ENCODE results near the gene SNX3.

SNX3 gene

DNA sequence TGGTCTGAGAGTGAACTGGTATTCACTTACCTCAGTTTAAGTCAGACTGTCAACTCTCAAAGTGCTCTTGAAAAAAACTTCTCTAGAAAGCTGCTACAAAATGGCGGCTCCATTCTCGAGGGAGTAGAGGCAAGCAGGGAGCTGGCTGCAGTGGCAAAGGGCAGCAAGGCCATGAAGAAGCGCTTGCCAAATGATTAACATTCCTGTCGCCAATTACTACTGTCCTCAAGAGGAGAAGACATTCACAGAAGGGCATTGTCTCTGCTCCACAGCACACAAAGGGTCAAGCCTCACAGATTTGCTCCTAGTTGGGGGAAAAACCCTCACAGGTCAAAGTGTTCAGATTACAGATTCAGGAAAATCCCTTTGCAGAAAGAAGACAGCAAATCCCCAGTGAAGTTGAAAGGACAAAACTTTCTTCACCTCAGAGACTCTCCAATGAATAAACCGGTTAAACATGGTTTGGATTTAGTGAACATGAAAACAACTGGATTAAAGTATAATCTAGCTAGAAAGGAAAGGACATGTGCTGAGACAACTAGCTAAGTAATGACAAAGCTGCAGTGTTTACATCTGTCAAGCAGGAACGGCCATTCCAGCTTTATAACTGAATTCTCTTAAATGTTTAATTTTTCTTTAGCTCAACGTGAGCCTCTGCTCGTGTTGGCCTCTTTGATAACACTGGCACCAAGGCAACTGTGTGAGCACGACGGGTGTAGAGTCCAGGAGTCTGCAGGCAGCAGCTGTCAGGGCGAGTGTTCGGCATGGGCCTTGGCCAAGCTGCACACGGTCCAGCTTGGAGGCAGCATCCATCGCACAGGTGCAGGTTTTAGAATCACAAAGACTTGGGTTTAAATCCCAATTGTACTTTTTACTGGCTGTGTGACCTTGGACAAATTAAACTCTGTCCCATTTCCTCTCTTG lies 57.4 kb downstream of the SNX3 start:
- no peak for DNase-seq

DNA sequence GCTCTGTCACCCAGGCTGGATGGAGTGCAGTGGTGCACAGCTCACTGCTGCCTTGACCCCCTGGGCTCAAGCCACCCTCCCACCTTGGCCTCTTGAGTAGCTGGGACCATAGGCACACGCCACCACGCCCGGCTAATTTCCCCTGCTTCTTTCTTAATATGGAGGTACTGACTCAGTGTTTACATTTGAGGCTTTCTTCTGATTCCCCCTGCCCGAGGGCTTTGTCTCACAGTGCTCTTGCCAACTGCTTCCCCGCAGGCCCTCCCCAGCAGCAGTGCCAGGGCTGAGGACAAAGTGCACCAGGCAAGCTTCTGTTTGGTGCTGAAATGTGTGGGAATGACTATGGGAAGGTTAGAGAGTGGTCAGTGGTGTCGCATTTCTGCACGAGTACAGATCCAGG lies 60.2 kb downstream of the SNX3 start:
- DNase-seq: no peak

- no peak for DNase-seq
Measured at GRCh38 chr6:108200186-108200585, 60.7 kb downstream of the SNX3 start.

GRCh38 chr6:108198761-108199498 lies 61.9 kb downstream of the SNX3 start:
- DNase-seq: no peak

GRCh38 chr6:108195209-108195608 lies 65.6 kb downstream of the SNX3 start:
- no peak for DNase-seq

GRCh38 chr6:108194503-108194902 lies 66.3 kb downstream of the SNX3 start:
- no peak for DNase-seq

- no peak for DNase-seq
Measured at GRCh38 chr6:108193835-108194234, 67.0 kb downstream of the SNX3 start.

- DNase-seq: no peak
Measured at GRCh38 chr6:108193131-108193530, 67.7 kb downstream of the SNX3 start.

GRCh38 chr6:108187519-108187918 lies 73.3 kb downstream of the SNX3 start:
- no peak for DNase-seq

- no peak for DNase-seq
Measured at GRCh38 chr6:108186226-108186625, 74.6 kb downstream of the SNX3 start.

DNA sequence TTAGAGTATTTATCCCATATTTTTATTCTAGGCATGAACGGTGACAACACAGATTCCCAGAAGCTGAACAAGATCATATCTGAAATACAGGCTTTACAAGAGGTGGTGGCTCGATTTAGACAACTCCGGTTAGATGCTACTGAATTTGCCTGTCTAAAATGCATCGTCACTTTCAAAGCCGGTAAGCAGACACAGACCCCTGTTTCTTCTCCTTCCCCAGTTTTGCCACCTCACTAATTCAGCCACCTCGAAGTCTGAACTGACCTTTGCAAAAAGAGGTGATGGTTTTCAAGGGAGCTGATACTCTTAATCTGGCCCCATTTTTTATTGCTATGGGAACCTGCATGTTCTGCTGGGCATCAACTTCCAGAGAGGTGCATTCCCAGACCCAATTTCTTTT lies 80.1 kb downstream of the SNX3 start:
- no peak for DNase-seq

DNA sequence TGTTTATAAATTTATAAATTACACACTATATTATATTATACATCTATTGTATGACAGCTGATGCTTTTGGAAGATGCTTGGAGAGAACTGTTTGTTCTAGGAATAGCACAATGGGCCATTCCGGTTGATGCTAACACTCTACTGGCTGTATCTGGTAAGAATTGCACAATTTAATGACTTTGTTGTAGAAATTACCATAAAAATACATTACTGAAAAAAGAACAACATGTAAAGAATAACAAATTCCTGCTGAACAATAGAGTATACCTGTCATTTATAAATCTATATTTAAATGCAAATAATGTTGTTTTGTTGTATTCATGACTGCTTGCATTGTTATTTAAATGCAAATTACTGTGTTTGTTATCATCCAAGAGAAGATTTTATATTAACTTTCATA lies 80.6 kb downstream of the SNX3 start:
- no peak for DNase-seq

DNA sequence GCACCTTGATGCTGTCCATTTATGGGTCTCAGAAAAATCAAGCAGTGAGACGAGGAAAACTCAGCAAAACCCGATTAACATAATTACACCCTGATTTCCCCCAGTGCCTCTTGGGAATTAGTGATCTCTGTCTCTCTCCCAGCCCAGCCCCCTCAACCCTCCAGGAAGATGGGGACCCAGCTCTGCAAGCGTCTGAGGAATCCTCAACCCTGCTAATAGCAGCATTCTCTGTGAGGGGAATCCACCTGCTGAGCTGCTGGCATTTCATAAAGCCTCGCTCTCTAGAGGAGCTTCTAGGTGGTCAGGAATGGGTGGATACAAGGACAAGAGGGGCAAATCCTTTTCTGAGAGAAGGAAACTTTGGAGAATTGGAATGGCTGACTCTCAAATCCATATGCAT lies 81.1 kb downstream of the SNX3 start:
- DNase-seq: no peak

GRCh38 chr6:108176281-108177089 lies 84.4 kb downstream of the SNX3 start:
- DNase-seq: no peak

GRCh38 chr6:108175592-108176279 lies 85.1 kb downstream of the SNX3 start:
- DNase-seq: no peak

- DNase-seq: no peak
Measured at GRCh38 chr6:108175176-108175591, 85.7 kb downstream of the SNX3 start.

DNA sequence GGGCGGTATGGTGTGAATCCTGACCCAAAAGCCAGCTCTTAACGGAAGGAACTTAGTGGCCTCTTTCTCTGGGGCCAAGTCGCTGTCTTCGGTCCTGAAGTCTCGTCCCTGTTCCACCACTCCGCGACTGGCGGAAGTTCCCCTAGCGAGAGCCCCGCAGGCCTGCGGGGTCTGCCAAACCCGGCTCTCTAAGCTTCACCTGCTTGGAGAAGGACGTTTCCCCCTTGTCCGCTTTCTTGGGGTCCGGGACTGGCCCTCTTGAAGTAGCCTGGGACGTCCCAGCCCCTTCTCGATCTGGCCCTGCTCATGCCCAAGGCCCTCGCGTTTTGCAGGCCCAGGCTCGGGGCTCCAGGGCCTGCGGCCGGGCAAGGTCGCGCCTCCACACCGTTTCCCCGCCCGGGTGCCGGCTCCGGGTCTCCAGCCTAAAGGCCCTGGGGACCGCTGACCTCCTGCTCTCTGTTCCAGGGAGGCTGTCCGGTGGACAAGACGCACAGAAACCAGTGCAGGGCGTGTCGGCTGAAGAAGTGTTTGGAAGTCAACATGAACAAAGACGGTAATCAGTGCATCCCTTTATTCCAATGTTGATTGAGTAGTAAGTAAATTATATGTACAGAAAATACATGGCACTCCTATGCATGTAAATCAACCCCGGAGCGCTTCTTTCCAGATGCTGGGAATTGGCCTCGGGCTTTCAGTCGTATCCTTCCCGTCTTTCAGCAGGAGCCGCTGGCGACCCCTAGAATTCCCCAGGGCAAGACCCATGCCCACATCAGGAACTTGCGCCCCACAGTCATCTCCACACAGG lies 86.3 kb downstream of the SNX3 start:
- no peak for DNase-seq

DNA sequence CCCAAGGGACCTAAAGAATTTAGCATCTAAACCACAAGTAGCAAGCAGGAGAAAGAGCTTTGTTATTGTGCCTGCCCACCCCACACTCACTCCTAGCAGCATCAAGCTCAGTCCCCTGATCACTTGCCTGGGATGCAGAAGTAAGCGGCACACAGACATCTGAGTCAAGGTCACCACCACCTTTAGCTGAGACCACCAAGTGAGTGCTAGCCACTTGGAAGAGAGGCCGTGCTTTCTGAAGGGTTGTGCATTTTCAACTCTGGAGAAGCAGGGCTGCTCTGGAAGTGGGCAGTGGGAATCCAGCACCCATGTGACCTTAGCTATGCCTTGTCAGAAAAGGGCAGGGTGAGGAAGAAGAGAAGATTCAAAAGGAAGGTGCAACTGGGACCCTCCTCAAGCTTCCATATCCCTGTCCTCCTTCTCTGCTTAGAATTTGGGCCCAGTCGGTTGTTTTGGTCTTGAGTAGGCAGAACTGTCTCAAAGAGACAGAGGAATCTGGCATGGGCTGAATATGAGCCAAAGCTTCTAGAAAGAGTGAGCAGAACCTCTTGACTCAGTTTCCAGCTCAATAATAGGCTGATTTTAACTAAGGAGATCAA lies 88.8 kb downstream of the SNX3 start:
- DNase-seq: no peak

DNA sequence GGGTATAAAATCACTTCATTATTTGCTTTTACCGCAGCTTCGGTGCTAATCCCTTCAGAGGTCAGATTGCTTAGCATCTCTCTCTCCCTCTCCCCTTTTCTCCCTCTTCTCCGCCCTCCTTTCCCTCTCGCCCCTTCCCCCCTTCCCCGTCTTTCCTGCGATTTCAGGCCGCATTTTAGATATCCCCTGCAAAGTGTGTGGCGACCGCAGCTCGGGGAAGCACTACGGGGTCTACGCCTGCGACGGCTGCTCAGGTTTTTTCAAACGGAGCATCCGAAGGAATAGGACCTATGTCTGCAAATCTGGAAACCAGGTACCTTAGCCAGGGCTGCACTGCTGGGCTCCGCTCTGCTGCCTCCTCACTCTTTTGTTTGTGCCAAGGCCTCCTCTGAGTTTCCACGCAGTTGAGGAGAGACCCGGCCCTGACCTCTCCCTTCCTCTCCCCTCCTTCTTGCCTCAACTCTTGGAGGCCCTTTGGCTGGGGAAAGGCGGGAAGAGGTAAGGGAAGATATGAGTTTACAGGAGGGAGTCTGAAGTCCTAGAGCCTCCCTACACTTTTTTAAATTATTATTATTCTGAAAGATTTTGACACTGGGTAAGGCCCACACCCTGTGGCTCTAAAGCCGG lies 89.4 kb downstream of the SNX3 start:
- DNase-seq: no peak

DNA sequence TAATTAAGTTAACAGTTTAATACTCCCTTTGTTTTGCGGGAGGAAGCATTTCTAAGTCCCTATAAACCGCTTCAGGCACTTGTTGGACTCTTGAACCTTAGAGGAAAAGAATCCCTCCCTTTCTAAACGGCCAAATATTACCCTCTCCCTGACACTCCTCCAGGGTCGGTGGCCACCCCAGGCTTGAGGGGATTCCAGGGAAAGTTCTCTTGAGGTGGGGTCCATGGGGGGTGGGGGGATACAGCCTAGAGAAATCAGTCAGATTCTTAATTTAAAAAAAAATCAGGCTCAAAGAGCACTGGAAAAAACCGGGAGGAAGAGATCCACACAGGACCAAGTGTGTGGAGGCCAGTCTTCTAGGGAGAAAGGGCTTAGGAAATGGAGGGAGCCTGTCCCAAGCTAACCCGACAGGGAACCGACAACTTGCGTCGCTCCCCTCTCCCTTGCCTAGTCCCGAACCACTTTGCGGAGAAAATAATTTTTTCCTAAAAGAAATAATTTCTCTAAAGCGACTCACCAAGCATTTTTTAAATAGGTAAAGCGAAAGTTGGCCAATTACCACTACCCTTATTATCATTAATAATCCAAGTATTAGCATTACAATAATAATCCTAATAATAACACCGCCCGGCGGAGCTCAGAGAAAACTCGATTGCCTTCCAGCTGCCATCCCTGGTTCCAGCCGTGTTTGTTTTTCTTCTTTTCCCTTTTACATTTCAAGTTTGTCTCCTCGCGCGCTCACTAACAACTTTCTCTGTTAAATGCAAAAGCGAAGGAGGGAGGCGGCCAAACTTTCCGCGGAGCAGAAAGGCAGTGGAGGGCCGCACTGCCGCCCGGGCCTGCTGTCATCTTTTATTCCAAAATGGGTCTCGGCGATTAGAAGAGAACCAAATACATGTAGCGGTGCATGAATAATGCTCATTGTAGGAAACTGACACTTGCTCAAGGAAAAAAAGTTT lies 90.2 kb downstream of the SNX3 start:
- DNase-seq: no peak

Data from activated CD4-positive, CD25-positive, alpha-beta regulatory T cell treated with anti-CD3 and anti-CD28 coated beads, Interleukin-2, amount 50 U/mL, for 72 hours (primary cell).